ENCODE data around the gene USB1.

- TF ChIP-seq, protein P1, sequence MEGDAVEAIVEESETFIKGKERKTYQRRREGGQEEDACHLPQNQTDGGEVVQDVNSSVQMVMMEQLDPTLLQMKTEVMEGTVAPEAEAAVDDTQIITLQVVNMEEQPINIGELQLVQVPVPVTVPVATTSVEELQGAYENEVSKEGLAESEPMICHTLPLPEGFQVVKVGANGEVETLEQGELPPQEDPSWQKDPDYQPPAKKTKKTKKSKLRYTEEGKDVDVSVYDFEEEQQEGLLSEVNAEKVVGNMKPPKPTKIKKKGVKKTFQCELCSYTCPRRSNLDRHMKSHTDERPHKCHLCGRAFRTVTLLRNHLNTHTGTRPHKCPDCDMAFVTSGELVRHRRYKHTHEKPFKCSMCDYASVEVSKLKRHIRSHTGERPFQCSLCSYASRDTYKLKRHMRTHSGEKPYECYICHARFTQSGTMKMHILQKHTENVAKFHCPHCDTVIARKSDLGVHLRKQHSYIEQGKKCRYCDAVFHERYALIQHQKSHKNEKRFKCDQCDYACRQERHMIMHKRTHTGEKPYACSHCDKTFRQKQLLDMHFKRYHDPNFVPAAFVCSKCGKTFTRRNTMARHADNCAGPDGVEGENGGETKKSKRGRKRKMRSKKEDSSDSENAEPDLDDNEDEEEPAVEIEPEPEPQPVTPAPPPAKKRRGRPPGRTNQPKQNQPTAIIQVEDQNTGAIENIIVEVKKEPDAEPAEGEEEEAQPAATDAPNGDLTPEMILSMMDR (IDR thresholded peaks at IDR 0.05), result no peak
- TF ChIP-seq POLR2AphosphoS5 (IDR thresholded peaks at IDR 0.05) (no peak), POLR2A (IDR thresholded peaks at IDR 0.05) (no peak)
Observed at GRCh38 chr16:58031016-58031800, 30.0 kb downstream of the USB1 start.
